ENCODE measurements around the gene RMC1. TPM values are rescaled to one million over a fixed set of nuclear protein-coding genes. Genes with fewer than 3 reads are reported as not detected.

The RMC1 gene
- total RNA-seq, 2 experiments from 2014 or later, result 32.8 to 36.2 TPM

DNA sequence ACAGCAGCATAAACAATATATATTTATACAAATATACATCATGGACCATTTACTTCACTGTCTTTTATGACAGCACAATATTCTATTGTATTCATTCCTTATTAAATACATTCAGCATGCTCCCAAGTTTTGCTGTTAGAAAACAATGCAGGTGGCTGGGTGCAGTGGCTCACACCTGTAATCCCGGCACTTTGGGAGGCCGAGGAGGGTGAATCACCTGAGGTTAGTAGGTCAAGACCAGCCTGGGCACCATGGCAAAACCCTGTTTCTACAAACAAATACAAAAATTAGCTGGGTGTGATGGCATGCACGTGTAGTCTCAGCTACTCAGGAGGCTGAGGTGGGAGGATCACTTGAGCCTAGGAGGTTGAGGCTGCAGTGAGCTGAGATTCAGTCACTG is 44.0 kb downstream of the RMC1 start:
- Histone ChIP-seq H3K9me2 (ENCODE audit: insufficient read depth, low read length) (no peaks in the 10 kb centered on the region), H3K36me3 (ENCODE audit: insufficient read depth, low read length) (peaks cover 82% of the 10 kb centered on the region), H3K9me3 (ENCODE audit: low read length) (no peaks in the 10 kb centered on the region), H2AFZ (ENCODE audit: low read length) (no peak overlapping the region), H3K27ac (ENCODE audit: low read depth, low read length, poor library complexity, severe bottlenecking) (no peak overlapping the region), H3K4me3 (ENCODE audit: low read depth, low read length, poor library complexity, severe bottlenecking) (no peak overlapping the region), H3K4me2 (ENCODE audit: low read length) (no peak overlapping the region), H3K4me1 (ENCODE audit: insufficient read depth, low read length, poor library complexity, severe bottlenecking) (no peaks in the 10 kb centered on the region), H4K20me1 (ENCODE audit: insufficient read depth, low read length) (no peaks in the 10 kb centered on the region), H3K79me2 (ENCODE audit: insufficient read depth, low read depth, low read length) (no peaks in the 10 kb centered on the region)
- CTCF ChIA-PET (ENCODE audit: unreplicated experiment), result no interaction called here
- BruUV-seq (replicated peaks), result no TSS peak
- no peak for DNase-seq (ENCODE audit: low spot score)
- POLR2A ChIA-PET, result no interaction called here
- TF ChIP-seq EZH2phosphoT487 (IDR thresholded peaks at IDR 0.05; ENCODE audit: borderline replicate concordance, low read depth, low read length), result no peak
- TF ChIP-seq, protein P1, sequence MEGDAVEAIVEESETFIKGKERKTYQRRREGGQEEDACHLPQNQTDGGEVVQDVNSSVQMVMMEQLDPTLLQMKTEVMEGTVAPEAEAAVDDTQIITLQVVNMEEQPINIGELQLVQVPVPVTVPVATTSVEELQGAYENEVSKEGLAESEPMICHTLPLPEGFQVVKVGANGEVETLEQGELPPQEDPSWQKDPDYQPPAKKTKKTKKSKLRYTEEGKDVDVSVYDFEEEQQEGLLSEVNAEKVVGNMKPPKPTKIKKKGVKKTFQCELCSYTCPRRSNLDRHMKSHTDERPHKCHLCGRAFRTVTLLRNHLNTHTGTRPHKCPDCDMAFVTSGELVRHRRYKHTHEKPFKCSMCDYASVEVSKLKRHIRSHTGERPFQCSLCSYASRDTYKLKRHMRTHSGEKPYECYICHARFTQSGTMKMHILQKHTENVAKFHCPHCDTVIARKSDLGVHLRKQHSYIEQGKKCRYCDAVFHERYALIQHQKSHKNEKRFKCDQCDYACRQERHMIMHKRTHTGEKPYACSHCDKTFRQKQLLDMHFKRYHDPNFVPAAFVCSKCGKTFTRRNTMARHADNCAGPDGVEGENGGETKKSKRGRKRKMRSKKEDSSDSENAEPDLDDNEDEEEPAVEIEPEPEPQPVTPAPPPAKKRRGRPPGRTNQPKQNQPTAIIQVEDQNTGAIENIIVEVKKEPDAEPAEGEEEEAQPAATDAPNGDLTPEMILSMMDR (conservative IDR thresholded peaks at IDR 0.05; ENCODE audit: low read length), result no peak
- intact Hi-C loops (cut with micrococcal nuclease; ENCODE audit: unreplicated experiment), result no loop called here

DNA sequence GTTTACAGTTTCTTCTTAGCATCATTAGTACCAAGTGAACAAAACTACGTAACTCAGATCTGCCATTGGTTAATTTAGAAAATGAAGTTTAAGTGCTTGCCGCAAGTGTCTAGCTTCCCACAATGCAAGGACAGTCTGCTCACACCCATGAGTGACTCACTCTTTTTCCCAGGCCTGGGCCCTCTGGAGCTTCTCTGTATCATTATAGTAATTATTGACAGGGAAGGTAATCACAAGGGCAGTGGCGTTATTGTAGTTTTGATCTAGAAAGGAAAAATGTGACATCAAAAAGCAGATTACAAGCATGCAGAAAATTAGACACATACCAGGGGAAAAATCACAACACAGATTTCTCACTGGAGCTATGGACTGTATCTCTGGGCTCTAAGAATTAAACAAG is 44.5 kb downstream of the RMC1 start:
- no peaks in the 10 kb centered on the region for H3K4me1 ChIP-seq (ENCODE audit: insufficient read depth, low read length, poor library complexity, severe bottlenecking)
- no peak overlapping the region for H2AFZ ChIP-seq (ENCODE audit: low read length)
- ChIA-PET POLR2A (interaction anchor here (0.7 kb wide), 1 partner anchor 449 kb away, joined by 4 read pairs; no protein-coding TSS in a partner anchor), CTCF (ENCODE audit: unreplicated experiment) (no interaction called here)
- no peak overlapping the region for H3K27ac ChIP-seq (ENCODE audit: low read depth, low read length, poor library complexity, severe bottlenecking)
- no peak overlapping the region for H3K4me3 ChIP-seq (ENCODE audit: low read depth, low read length, poor library complexity, severe bottlenecking)
- no peak overlapping the region for H3K4me2 ChIP-seq (ENCODE audit: low read length)
- BruUV-seq (replicated peaks), result no TSS peak
- intact Hi-C loops (cut with micrococcal nuclease; ENCODE audit: unreplicated experiment), result no loop called here
- TF ChIP-seq EZH2phosphoT487 (IDR thresholded peaks at IDR 0.05; ENCODE audit: borderline replicate concordance, low read depth, low read length), result no peak
- TF ChIP-seq, protein P1 (conservative IDR thresholded peaks at IDR 0.05; ENCODE audit: low read length), result no peak
- no peak for DNase-seq (ENCODE audit: low spot score)
- H4K20me1 ChIP-seq (ENCODE audit: insufficient read depth, low read length), result no peaks in the 10 kb centered on the region
- H3K36me3 ChIP-seq (ENCODE audit: insufficient read depth, low read length), result peaks cover 82% of the 10 kb centered on the region
- no peaks in the 10 kb centered on the region for H3K79me2 ChIP-seq (ENCODE audit: insufficient read depth, low read depth, low read length)
- no peaks in the 10 kb centered on the region for H3K9me3 ChIP-seq (ENCODE audit: low read length)
- H3K9me2 ChIP-seq (ENCODE audit: insufficient read depth, low read length), result no peaks in the 10 kb centered on the region

DNA sequence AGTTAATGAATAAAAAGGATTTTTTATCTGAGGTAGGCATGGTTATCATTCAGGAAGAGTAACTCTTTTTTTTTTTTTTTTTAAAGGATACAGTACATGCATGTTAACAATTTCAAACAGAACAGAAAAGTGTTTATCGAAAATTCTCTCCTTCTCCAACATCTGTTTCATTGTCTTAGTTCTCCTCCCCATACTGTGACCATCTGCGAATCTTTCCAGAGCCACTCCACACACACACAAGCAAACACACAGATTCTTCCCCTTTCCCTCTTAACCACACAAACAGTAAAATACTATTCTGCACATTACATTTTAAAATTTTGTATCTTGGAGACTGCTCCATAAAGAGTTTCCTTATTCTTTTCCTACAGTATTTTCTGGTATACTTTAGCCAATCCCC is 45.0 kb downstream of the RMC1 start:
- TF ChIP-seq, protein P1 (conservative IDR thresholded peaks at IDR 0.05; ENCODE audit: low read length), result no peak
- no peak for TF ChIP-seq EZH2phosphoT487 (IDR thresholded peaks at IDR 0.05; ENCODE audit: borderline replicate concordance, low read depth, low read length)
- Histone ChIP-seq H3K4me3 (ENCODE audit: low read depth, low read length, poor library complexity, severe bottlenecking) (no peak overlapping the region), H3K36me3 (ENCODE audit: insufficient read depth, low read length) (peaks cover 83% of the 10 kb centered on the region), H3K79me2 (ENCODE audit: insufficient read depth, low read depth, low read length) (no peaks in the 10 kb centered on the region), H2AFZ (ENCODE audit: low read length) (no peak overlapping the region), H4K20me1 (ENCODE audit: insufficient read depth, low read length) (no peaks in the 10 kb centered on the region), H3K4me2 (ENCODE audit: low read length) (no peak overlapping the region), H3K27ac (ENCODE audit: low read depth, low read length, poor library complexity, severe bottlenecking) (no peak overlapping the region), H3K4me1 (ENCODE audit: insufficient read depth, low read length, poor library complexity, severe bottlenecking) (no peaks in the 10 kb centered on the region), H3K9me3 (ENCODE audit: low read length) (no peaks in the 10 kb centered on the region), H3K9me2 (ENCODE audit: insufficient read depth, low read length) (no peaks in the 10 kb centered on the region)
- intact Hi-C loops (cut with micrococcal nuclease; ENCODE audit: unreplicated experiment), result no loop called here
- DNase-seq (ENCODE audit: low spot score), result no peak
- no TSS peak for BruUV-seq (replicated peaks)
- ChIA-PET CTCF (ENCODE audit: unreplicated experiment) (no interaction called here), POLR2A (interaction anchor here (0.7 kb wide), 1 partner anchor 449 kb away, joined by 4 read pairs; no protein-coding TSS in a partner anchor)
